HEK293T (cell line): ENCODE results near the gene PTPRD.

Source experiments
- CTCF ChIA-PET: fragments of 350-600 bp; formaldehyde crosslinking; extraction: SDS; loops from one replicate; lab custom pipeline; 2021; ENCODE audit warnings: antibody characterized with exemption, inconsistent platforms; lab: Yijun Ruan, JAX
- POLR2A ChIA-PET: fragments of 350-600 bp; formaldehyde crosslinking; extraction: SDS; loops from one replicate; lab custom pipeline; 2020; ENCODE audit warnings: antibody characterized with exemption, inconsistent platforms; lab: Yijun Ruan, JAX
- DNase-seq: peaks from one replicate; pipeline ENCODE4 v3.0.0; 2012; ENCODE audit warnings: mixed read lengths; ENCODE audit errors: extremely low spot score
- ARNT ChIP-seq: fragments of 450-650 bp; IDR thresholded peaks from 2 replicates; pipeline ENCODE4 v1.6.1; 2017; ENCODE audit warnings: mild to moderate bottlenecking
- BHLHE40 ChIP-seq: fragments of 450-650 bp; IDR thresholded peaks from 2 replicates; pipeline ENCODE4 v1.6.1; 2016; ENCODE audit warnings: mild to moderate bottlenecking, moderate library complexity, borderline replicate concordance
- CTBP1 ChIP-seq: fragments of 450-650 bp; IDR thresholded peaks from 2 replicates; pipeline ENCODE4 v1.6.1; 2016; ENCODE audit warnings: borderline replicate concordance
- ELF4 ChIP-seq: fragments of 450-650 bp; IDR thresholded peaks from 2 replicates; pipeline ENCODE4 v1.6.1; 2017; ENCODE audit warnings: antibody characterized with exemption
- FOXA1 ChIP-seq: fragments of 450-650 bp; IDR thresholded peaks from 2 replicates; pipeline ENCODE4 v1.6.1; 2016; ENCODE audit warnings: mild to moderate bottlenecking
- FOXK2 ChIP-seq: fragments of 450-650 bp; IDR thresholded peaks from 2 replicates; pipeline ENCODE4 v1.6.1; 2016; ENCODE audit warnings: mild to moderate bottlenecking
- FOXM1 ChIP-seq: fragments of 450-650 bp; IDR thresholded peaks from 2 replicates; pipeline ENCODE4 v1.6.1; 2017; ENCODE audit warnings: mild to moderate bottlenecking, borderline replicate concordance
- HDGF ChIP-seq: fragments of 450-650 bp; IDR thresholded peaks from 2 replicates; pipeline ENCODE4 v1.6.1; 2017; ENCODE audit warnings: antibody characterized with exemption, borderline replicate concordance
- L3MBTL2 ChIP-seq: fragments of 450-650 bp; conservative IDR thresholded peaks from 2 replicates; pipeline ENCODE4 v1.6.1; 2016; ENCODE audit warnings: mild to moderate bottlenecking
- LEF1 ChIP-seq: fragments of 450-650 bp; IDR thresholded peaks from 2 replicates; pipeline ENCODE4 v1.6.1; 2017; ENCODE audit warnings: mild to moderate bottlenecking, borderline replicate concordance
- NFRKB ChIP-seq: fragments of 450-650 bp; IDR thresholded peaks from 2 replicates; pipeline ENCODE4 v1.6.1; 2016; ENCODE audit warnings: mild to moderate bottlenecking, moderate library complexity
- SP1 ChIP-seq: fragments of 450-650 bp; IDR thresholded peaks from 2 replicates; pipeline ENCODE4 v1.6.1; 2017
- SUZ12 ChIP-seq: fragments of 450-650 bp; IDR thresholded peaks from 2 replicates; pipeline ENCODE4 v1.6.1; 2016; ENCODE audit warnings: mild to moderate bottlenecking
- TARDBP ChIP-seq: fragments of 450-650 bp; IDR thresholded peaks from 2 replicates; pipeline ENCODE4 v1.6.1; 2016
- ZNF384 ChIP-seq: fragments of 450-650 bp; IDR thresholded peaks from 2 replicates; pipeline ENCODE4 v1.6.1; 2016
- TF ChIP-seq, protein P1 (sequence below): fragments of 450-650 bp; IDR thresholded peaks from 2 replicates; pipeline ENCODE4 v1.6.1; 2016

The PTPRD gene

DNA sequence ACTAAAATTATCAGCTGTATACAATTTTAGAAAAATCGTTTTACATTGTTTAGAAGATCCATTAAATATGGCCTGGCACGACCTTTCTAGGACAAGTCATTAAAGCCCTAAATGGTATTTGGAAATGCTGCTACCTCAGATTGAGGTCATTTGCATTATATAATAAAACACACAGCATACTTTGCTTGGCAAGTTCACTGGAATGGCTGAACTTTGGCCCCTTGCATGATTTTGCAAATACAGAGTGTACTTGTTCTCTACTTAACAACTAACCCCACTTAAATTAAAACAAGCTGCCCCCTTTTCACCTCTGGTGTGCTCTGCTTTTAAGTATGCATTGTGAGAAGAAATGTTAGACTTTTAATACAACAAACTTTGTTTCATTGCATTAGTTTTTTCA is 860.1 kb downstream of the PTPRD start:
- TF ChIP-seq, protein P1, sequence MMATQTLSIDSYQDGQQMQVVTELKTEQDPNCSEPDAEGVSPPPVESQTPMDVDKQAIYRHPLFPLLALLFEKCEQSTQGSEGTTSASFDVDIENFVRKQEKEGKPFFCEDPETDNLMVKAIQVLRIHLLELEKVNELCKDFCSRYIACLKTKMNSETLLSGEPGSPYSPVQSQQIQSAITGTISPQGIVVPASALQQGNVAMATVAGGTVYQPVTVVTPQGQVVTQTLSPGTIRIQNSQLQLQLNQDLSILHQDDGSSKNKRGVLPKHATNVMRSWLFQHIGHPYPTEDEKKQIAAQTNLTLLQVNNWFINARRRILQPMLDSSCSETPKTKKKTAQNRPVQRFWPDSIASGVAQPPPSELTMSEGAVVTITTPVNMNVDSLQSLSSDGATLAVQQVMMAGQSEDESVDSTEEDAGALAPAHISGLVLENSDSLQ, result no peak
- TF ChIP-seq CTBP1 (no peak), TARDBP (no peak), ARNT (no peak)
- CTCF ChIA-PET, result no interaction called here
- no peak for DNase-seq
- POLR2A ChIA-PET, result no interaction called here

DNA sequence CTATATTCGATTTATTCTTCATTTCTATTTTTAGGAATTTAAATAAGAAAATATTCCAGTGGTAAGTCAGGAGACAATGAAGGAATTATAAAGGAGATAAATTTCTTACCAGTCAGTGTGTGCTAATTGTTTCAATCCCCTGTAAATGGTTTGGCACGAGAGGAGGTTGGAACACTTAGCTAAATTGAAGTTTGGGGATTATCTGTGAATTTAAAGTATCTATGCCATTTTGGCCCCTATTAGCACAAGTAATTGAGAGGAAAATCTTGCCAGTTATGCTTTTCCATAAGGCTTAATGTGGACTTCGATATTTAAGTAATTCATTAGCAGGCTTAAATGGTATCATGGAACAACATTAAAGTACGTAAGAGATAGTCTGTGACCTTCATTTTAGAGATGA is 860.8 kb downstream of the PTPRD start:
- TF ChIP-seq FOXM1 (no peak), L3MBTL2 (no peak), LEF1 (no peak), CTBP1 (no peak), HDGF (no peak), ARNT (no peak), SUZ12 (no peak), ELF4 (no peak), SP1 (no peak), NFRKB (no peak), BHLHE40 (no peak), TARDBP (no peak), ZNF384 (no peak), FOXA1 (no peak)
- TF ChIP-seq, protein P1, result no peak
- no peak for DNase-seq
- POLR2A ChIA-PET, result no interaction called here
- CTCF ChIA-PET, result no interaction called here

DNA sequence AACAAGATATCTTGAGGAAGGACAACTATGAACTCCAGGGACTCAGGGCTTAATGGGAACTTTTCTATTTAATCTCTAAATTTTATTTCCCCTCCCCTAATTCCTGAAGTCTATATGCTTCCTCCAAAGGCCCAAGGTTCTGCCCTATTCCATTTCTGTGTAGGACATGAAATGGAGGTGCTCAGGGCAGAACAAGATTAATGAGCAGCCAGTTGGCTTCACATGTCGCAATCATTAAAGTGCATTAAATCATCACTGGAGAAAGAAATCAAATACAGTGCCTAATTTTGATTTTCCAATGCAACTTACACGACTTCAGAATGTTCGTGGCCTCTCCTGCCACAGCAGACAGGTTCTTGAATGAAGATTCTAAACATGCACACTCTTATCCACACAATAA is 862.1 kb downstream of the PTPRD start:
- POLR2A ChIA-PET, result no interaction called here
- CTCF ChIA-PET, result no interaction called here
- TF ChIP-seq SUZ12 (no peak), HDGF (no peak), ARNT (no peak), ZNF384 (no peak), SP1 (no peak), FOXA1 (no peak), FOXM1 (no peak)
- DNase-seq, result no peak

DNA sequence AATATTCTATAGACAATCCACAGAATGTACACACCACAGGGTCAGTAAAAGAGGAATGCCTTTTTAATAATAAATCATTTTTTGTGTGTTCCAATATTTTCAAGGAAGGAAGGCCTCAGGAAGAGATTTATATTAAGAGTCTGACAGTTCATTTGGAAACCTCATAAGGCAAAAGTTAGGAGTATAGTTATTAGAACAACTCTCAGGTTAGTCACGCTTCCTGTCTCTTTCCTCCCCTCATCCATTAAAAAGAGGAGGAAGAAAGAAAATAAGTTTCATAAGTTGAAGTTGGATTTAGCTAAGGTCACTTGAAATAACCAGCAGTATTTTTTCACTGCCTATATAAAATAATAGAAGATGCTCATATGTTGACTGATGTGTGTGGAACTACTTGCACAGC is 863.2 kb downstream of the PTPRD start:
- no peak for DNase-seq
- CTCF ChIA-PET, result no interaction called here
- POLR2A ChIA-PET, result no interaction called here
- TF ChIP-seq FOXK2 (no peak), FOXM1 (no peak), CTBP1 (no peak), SP1 (no peak), HDGF (no peak), L3MBTL2 (no peak), LEF1 (no peak), NFRKB (no peak), FOXA1 (no peak), SUZ12 (no peak), BHLHE40 (no peak), ZNF384 (no peak)
- TF ChIP-seq, protein P1, result no peak

DNA sequence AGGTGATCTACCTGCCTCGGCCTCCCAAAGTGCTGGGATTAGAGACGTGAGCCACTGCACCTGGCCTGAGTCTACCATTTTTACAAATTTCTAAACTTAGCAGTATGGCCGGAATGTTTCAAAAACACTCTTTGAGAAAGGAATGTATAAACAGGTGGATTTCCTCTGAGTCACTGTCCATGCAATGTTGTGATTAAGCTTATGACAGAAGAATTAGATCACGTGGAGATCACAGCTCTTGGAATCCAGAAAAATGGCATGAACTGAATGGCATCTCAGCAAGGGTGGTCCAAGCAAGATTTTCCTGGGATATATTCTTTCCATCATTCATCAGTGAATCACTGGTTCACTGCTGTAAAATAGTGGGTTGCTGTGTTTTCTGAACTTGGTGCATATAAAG is 865.0 kb downstream of the PTPRD start:
- ChIA-PET CTCF (no interaction called here), POLR2A (no interaction called here)
- DNase-seq, result no peak
- TF ChIP-seq FOXK2 (no peak), NFRKB (no peak), LEF1 (no peak), FOXA1 (no peak), ELF4 (no peak), BHLHE40 (no peak)

DNA sequence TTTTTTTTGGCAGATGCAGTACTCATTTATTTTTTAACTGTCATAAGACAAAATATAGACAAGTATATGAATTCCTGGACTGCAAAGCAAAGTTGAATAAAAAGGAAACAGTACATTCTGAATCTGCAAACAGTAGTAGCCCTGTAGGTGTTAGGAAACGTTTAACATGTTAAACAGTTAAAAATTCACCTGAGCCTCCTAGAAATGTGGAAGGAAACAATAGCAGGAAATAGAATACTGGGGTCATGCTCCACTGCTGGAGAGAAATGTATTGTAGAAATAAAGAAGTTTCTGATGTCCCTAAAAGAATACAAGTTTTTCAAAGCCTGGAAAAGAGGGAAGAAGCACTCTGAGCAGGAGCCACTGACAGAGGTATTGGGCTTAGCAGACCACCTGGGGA is 866.0 kb downstream of the PTPRD start:
- no peak for DNase-seq
- TF ChIP-seq ELF4, result no peak
- no peak for TF ChIP-seq ZNF384
- TF ChIP-seq SP1, result no peak
- no peak for TF ChIP-seq LEF1
- TF ChIP-seq NFRKB, result no peak
- no peak for TF ChIP-seq L3MBTL2
- no peak for TF ChIP-seq FOXM1
- TF ChIP-seq TARDBP, result no peak
- no peak for TF ChIP-seq ARNT
- CTCF ChIA-PET, result no interaction called here
- POLR2A ChIA-PET, result no interaction called here

DNA sequence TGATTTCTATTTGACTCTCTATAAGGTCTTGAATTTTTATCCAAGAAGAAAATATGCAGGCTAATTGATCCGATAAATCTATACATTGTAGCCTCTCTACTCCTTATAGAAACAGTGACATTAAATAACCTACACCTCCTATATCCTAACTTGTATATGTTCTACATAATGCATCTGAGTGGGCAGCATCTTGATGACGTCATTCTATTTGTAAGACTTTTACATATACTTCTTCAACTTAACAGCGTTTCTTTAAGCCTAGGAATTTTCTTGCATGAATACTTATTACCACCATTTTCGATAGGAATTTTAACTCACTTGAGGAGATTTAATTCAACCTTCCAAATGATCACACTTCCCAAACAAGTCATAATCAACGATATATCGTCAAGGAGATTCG is 869.0 kb downstream of the PTPRD start:
- TF ChIP-seq ZNF384 (no peak), ELF4 (no peak), ARNT (no peak), LEF1 (no peak), TARDBP (no peak), SP1 (no peak), SUZ12 (no peak)
- TF ChIP-seq, protein P1, result no peak
- no peak for DNase-seq
- CTCF ChIA-PET, result no interaction called here
- POLR2A ChIA-PET, result no interaction called here
